ENCODE measurements around the gene FCGR3A.
"Not testable (repeated sequence)": the region's sequence is repeated elsewhere in the genome, so short reads cannot be mapped to it uniquely, and the experiment has no call there.

Gene FCGR3A

GRCh38 chr1:161554340-161554739, 4.7 kb upstream of the FCGR3A start:
- not testable (repeated sequence) for H3F3A ChIP-seq (ENCODE audit: control insufficient read depth, insufficient read depth); H3K4me2 ChIP-seq (ENCODE audit: low read length); H3K27me3 ChIP-seq (ENCODE audit: control insufficient read depth, low read length); H3K9me2 ChIP-seq (replicated peaks; ENCODE audit: control insufficient read depth, low read length); H3K79me2 ChIP-seq (ENCODE audit: control insufficient read depth, low read length); H3K4me1 ChIP-seq (ENCODE audit: control insufficient read depth, low read length); H3K4me3 ChIP-seq (ENCODE audit: low read length); H3K9me3 ChIP-seq (ENCODE audit: control insufficient read depth, insufficient read depth, low read length); H4K20me1 ChIP-seq (ENCODE audit: control insufficient read depth, insufficient read depth, low read depth, low read length); H3K36me3 ChIP-seq (ENCODE audit: control insufficient read depth, low read length); H3K27ac ChIP-seq (ENCODE audit: low read depth, low read length)

DNA sequence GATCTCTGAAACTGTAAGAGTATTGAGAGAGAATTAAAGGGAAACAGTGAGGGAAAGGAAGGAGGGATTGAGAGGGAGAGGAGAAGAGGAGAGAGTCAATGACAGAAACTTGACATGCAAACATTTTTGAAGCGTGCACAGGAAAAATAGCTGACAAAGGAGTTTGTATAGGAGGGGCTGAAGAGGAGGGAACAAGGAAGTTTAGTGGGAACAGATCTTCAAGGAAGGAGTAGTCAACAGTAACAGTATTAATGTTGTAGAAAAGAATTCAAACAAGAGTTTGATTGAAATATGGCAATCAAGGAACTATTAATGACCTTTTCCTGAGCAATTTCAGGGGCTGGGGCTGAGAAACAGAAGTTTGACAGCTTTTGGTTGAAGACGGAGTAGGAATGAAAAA, 4.0 kb upstream of the FCGR3A start:
- H3F3A ChIP-seq (ENCODE audit: control insufficient read depth, insufficient read depth); H3K27me3 ChIP-seq (ENCODE audit: control insufficient read depth, low read length); H3K9me2 ChIP-seq (replicated peaks; ENCODE audit: control insufficient read depth, low read length); H3K4me3 ChIP-seq (ENCODE audit: low read length); H3K4me1 ChIP-seq (ENCODE audit: control insufficient read depth, low read length); H3K27ac ChIP-seq (ENCODE audit: low read depth, low read length); H3K4me2 ChIP-seq (ENCODE audit: low read length); H4K20me1 ChIP-seq (ENCODE audit: control insufficient read depth, insufficient read depth, low read depth, low read length); H3K36me3 ChIP-seq (ENCODE audit: control insufficient read depth, low read length); H3K79me2 ChIP-seq (ENCODE audit: control insufficient read depth, low read length); H3K9me3 ChIP-seq (ENCODE audit: control insufficient read depth, insufficient read depth, low read length): not testable (repeated sequence)

DNA sequence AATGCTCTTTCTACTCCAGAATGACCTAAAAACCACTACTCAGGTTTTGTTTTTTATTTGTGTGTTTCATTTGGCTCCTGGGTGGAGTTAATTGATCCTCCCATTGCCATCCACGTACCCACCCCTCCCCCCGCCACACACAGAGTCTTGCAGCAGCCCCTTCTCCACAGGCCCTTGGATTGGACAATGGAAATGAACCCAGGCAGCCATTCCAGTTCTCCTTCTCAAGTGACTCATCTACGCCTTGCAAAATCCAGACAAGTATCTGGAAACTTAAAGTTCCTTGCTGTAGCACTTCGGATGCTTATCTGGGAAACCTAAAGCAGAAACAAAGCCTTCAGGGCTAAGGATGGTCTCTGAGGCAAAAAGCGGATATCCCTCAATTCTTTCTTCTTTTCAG, 1.3 kb upstream of the FCGR3A start:
- not testable (repeated sequence) for H3K4me1 ChIP-seq (ENCODE audit: control insufficient read depth, low read length); H3K4me2 ChIP-seq (ENCODE audit: low read length); H3K9me2 ChIP-seq (replicated peaks; ENCODE audit: control insufficient read depth, low read length); H3K27me3 ChIP-seq (ENCODE audit: control insufficient read depth, low read length); H3K79me2 ChIP-seq (ENCODE audit: control insufficient read depth, low read length); H3K9me3 ChIP-seq (ENCODE audit: control insufficient read depth, insufficient read depth, low read length); H3F3A ChIP-seq (ENCODE audit: control insufficient read depth, insufficient read depth); H3K27ac ChIP-seq (ENCODE audit: low read depth, low read length); H3K4me3 ChIP-seq (ENCODE audit: low read length); H4K20me1 ChIP-seq (ENCODE audit: control insufficient read depth, insufficient read depth, low read depth, low read length); H3K36me3 ChIP-seq (ENCODE audit: control insufficient read depth, low read length)

DNA sequence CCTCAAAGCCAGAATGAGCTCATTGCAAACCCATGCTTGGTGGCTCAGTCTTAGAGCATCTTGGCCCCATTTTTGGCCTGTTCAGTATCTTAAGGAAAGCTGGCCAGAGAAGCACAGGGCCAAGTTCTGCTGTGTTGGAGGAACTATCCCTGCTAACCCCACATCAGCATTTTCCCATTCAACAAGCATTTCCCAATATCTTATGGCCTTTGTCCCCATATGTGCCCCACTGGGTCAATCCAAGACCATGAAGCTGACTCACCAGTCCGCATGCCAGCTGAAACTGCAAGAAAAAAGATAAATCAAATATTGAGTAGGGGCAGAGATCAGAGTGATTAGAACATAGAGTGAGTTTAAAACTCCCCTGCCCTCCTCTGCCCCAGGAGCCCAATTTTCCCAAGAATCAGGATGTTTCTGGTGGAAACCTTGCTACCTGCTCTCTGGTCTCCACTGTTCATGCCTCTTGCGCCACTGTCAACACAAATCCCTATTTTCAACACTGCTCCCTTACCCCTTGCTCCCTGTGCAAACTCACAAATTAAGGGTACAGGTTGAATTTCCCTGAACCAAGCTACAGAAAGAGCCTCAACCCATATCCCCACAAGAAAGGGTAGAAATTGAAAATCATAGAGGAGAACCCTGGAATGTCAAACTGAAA, 740 bp downstream of the FCGR3A start:
- H3K27me3 ChIP-seq (ENCODE audit: control insufficient read depth, low read length); H3K4me2 ChIP-seq (ENCODE audit: low read length); H3F3A ChIP-seq (ENCODE audit: control insufficient read depth, insufficient read depth); H3K4me3 ChIP-seq (ENCODE audit: low read length); H4K20me1 ChIP-seq (ENCODE audit: control insufficient read depth, insufficient read depth, low read depth, low read length); H3K79me2 ChIP-seq (ENCODE audit: control insufficient read depth, low read length); H3K4me1 ChIP-seq (ENCODE audit: control insufficient read depth, low read length); H3K9me3 ChIP-seq (ENCODE audit: control insufficient read depth, insufficient read depth, low read length); H3K27ac ChIP-seq (ENCODE audit: low read depth, low read length); H3K9me2 ChIP-seq (replicated peaks; ENCODE audit: control insufficient read depth, low read length); H3K36me3 ChIP-seq (ENCODE audit: control insufficient read depth, low read length): not testable (repeated sequence)

DNA sequence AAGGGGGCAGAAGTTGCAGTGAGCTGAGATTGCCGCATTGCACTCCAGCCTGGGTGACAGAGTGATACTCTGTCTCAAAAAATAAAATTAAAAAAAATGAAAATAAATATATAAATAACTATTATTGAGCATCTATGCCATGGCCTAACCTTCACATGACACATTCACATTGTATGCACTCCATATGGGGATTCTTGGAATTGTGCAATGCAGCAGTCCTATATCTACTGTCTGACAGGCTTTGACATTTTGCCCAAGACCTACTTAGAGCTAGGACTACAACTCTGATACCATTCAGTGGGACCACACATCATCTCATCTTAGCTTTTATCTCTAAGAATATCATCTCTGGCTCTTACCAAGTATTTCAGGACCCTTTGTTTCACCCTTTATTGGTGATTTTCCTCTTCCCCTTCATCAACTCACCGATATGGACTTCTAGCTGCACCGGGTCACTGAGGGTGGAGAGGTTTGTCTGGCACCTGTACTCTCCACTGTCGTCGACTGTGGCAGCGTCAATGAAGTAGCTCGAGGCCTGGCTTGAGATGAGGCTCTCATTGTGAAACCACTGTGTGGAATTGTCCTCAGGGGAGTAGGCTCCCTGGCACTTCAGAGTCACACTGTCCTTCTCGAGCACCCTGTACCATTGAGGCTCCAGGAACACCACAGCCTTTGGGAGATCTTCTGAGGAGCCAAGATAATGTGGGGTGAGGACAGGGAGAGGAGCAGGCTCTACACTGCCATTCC, 1.4 kb downstream of the FCGR3A start:
- H3K4me3 ChIP-seq (ENCODE audit: low read length); H4K20me1 ChIP-seq (ENCODE audit: control insufficient read depth, insufficient read depth, low read depth, low read length); H3K9me3 ChIP-seq (ENCODE audit: control insufficient read depth, insufficient read depth, low read length); H3K4me2 ChIP-seq (ENCODE audit: low read length); H3K9me2 ChIP-seq (replicated peaks; ENCODE audit: control insufficient read depth, low read length); H3K27ac ChIP-seq (ENCODE audit: low read depth, low read length); H3K79me2 ChIP-seq (ENCODE audit: control insufficient read depth, low read length); H3K27me3 ChIP-seq (ENCODE audit: control insufficient read depth, low read length); H3K4me1 ChIP-seq (ENCODE audit: control insufficient read depth, low read length); H3F3A ChIP-seq (ENCODE audit: control insufficient read depth, insufficient read depth); H3K36me3 ChIP-seq (ENCODE audit: control insufficient read depth, low read length): not testable (repeated sequence)

DNA sequence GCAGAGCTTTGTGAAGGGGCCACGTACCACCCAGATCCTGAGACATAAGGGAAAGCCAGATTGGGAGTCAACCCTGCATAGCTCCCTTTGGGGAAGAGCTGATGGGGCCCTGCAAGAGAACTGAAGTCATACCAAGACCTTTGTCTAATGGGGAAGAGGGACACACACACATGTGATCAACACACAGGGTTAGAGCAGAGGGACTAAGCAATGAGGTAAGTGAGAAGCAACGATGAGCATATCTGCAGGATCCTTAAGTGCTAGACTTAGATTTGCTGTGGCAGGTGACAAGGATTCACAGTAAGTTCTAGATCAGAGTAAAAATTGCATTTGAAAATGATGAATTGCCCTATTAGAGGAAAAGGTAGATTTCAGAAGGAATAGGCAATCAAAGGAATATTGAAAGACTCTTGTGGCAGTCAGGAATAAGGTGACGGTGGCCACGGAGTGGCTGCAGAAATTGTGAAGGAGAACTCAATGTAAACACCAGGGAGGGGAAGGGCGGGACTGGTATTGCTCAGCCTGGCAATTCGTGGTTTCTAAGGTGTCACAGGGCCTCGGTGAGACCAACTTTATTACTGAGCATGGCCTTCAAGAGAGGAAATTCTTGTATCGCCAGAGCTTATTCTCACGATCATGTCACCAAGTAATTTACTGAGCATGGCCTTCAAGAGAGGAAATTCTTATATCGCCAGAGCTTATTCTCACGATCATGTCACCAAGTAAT, 4.5 kb downstream of the FCGR3A start:
- H3K4me2 ChIP-seq (ENCODE audit: low read length); H3K36me3 ChIP-seq (ENCODE audit: control insufficient read depth, low read length); H3K4me1 ChIP-seq (ENCODE audit: control insufficient read depth, low read length); H4K20me1 ChIP-seq (ENCODE audit: control insufficient read depth, insufficient read depth, low read depth, low read length); H3K9me3 ChIP-seq (ENCODE audit: control insufficient read depth, insufficient read depth, low read length); H3K9me2 ChIP-seq (replicated peaks; ENCODE audit: control insufficient read depth, low read length); H3K27ac ChIP-seq (ENCODE audit: low read depth, low read length); H3F3A ChIP-seq (ENCODE audit: control insufficient read depth, insufficient read depth); H3K4me3 ChIP-seq (ENCODE audit: low read length); H3K79me2 ChIP-seq (ENCODE audit: control insufficient read depth, low read length): not testable (repeated sequence)
- H3K27me3 ChIP-seq (ENCODE audit: control insufficient read depth, low read length), result peaks cover 23% of the 10 kb centered on the region

- not testable (repeated sequence) for H3K36me3 ChIP-seq (ENCODE audit: control insufficient read depth, low read length); H4K20me1 ChIP-seq (ENCODE audit: control insufficient read depth, insufficient read depth, low read depth, low read length); H3K4me3 ChIP-seq (ENCODE audit: low read length); H3K9me3 ChIP-seq (ENCODE audit: control insufficient read depth, insufficient read depth, low read length); H3K79me2 ChIP-seq (ENCODE audit: control insufficient read depth, low read length); H3K9me2 ChIP-seq (replicated peaks; ENCODE audit: control insufficient read depth, low read length); H3F3A ChIP-seq (ENCODE audit: control insufficient read depth, insufficient read depth); H3K4me2 ChIP-seq (ENCODE audit: low read length); H3K27ac ChIP-seq (ENCODE audit: low read depth, low read length)
- Histone ChIP-seq H3K27me3 (ENCODE audit: control insufficient read depth, low read length) (peaks cover 35% of the 10 kb centered on the region), H3K4me1 (ENCODE audit: control insufficient read depth, low read length) (peaks cover 14% of the 10 kb centered on the region)
Measured at GRCh38 chr1:161543125-161543524, 6.5 kb downstream of the FCGR3A start.

- not testable (repeated sequence) for H3K9me2 ChIP-seq (replicated peaks; ENCODE audit: control insufficient read depth, low read length); H3K4me3 ChIP-seq (ENCODE audit: low read length); H4K20me1 ChIP-seq (ENCODE audit: control insufficient read depth, insufficient read depth, low read depth, low read length); H3K79me2 ChIP-seq (ENCODE audit: control insufficient read depth, low read length); H3K27ac ChIP-seq (ENCODE audit: low read depth, low read length); H3K4me2 ChIP-seq (ENCODE audit: low read length); H3F3A ChIP-seq (ENCODE audit: control insufficient read depth, insufficient read depth); H3K36me3 ChIP-seq (ENCODE audit: control insufficient read depth, low read length); H3K9me3 ChIP-seq (ENCODE audit: control insufficient read depth, insufficient read depth, low read length)
- Histone ChIP-seq H3K4me1 (ENCODE audit: control insufficient read depth, low read length) (peaks cover 14% of the 10 kb centered on the region), H3K27me3 (ENCODE audit: control insufficient read depth, low read length) (peaks cover 35% of the 10 kb centered on the region)
Measured at GRCh38 chr1:161542091-161542559, 7.5 kb downstream of the FCGR3A start.

Measured in DOHH2 (cell line).